Kidney (tissue), 14 donors: ENCODE data around the gene FANCM. TPM values are rescaled to one million over a fixed set of nuclear protein-coding genes. Genes with fewer than 3 reads are reported as not detected.

Experiments used
- DNase-seq, 5 donors: peaks; one replicate each; pipeline ENCODE4 v3.0.0-alpha.2; 2013 to 2020
- FAIRE-seq: peaks from 2 replicates; lab custom pipeline; 2012; peaks lifted over from hg19 to GRCh38; lab: Jason Lieb, UNC
- H3K27ac ChIP-seq, 2 donors: one replicate each; pipeline ENCODE4 v1.7.0; 2013; ENCODE audit warnings: low read depth in 2 of 2, low read length in 2 of 2, inconsistent platforms in 1 of 2
- H3K27me3 ChIP-seq: one replicate; pipeline ENCODE4 v1.7.1; 2013; ENCODE audit warnings: low read length, inconsistent platforms; ENCODE audit not compliant: control insufficient read depth, insufficient read depth
- H3K36me3 ChIP-seq, 3 donors: one replicate each; pipeline versions ENCODE4 v1.7.0 to v1.7.1; 2013; ENCODE audit warnings: low read length in 3 of 3, control low read depth in 1 of 3, inconsistent platforms in 1 of 3; ENCODE audit not compliant: insufficient read depth in 3 of 3, control insufficient read depth in 2 of 3
- H3K4me1 ChIP-seq, 3 donors: one replicate each; pipeline versions ENCODE4 v1.7.0 to v1.7.1; 2013; ENCODE audit warnings: low read length in 3 of 3, inconsistent platforms in 1 of 3, low read depth in 1 of 3; ENCODE audit not compliant: control insufficient read depth in 2 of 3, insufficient read depth in 2 of 3
- H3K4me3 ChIP-seq, 3 donors: one replicate each; pipeline versions ENCODE4 v1.7.0 to v1.8.1; 2013; ENCODE audit warnings: low read length in 3 of 3, control low read depth in 1 of 3, inconsistent platforms in 1 of 3
- H3K9ac ChIP-seq, 3 donors: one replicate each; pipeline versions ENCODE4 v1.7.0 to v1.7.1; 2013; ENCODE audit warnings: low read length in 3 of 3, control low read depth in 1 of 3, inconsistent platforms in 1 of 3
- H3K9me3 ChIP-seq, 3 donors: one replicate each; pipeline versions ENCODE4 v1.7.0 to v1.7.1; 2013; ENCODE audit warnings: low read length in 3 of 3, control low read depth in 1 of 3, inconsistent platforms in 1 of 3; ENCODE audit not compliant: control insufficient read depth in 2 of 3, insufficient read depth in 1 of 3
- CTCF ChIP-seq: IDR thresholded peaks from 3 replicates; pipeline ENCODE4 v1.5.1; 2012; ENCODE audit warnings: mild to moderate bottlenecking, moderate library complexity, borderline replicate concordance; ENCODE audit not compliant: insufficient read depth; ENCODE audit errors: extremely low read depth
- intact Hi-C: fragments of 100-400 bp; cut with DNase I; formaldehyde crosslinking; loops from one replicate; pipeline ENCODE4 v1.11.1; 2022
- polyA plus RNA-seq: library from polyadenylated mRNA; stranded (reverse); fragments of 350-450 nt; fragmentation: Illumina TruSeq; extraction: RNeasy Lipid Tissue Mini Kit (QIAGEN cat#74804); gene quantifications from one replicate; pipeline ENCODE4 v1.2.3, GENCODE V29; 2014; ENCODE audit warnings: low read depth, low replicate concordance; ENCODE audit not compliant: insufficient read depth
- total RNA-seq: library from RNA; stranded (reverse); fragmentation: NEBNext Ultra II Directional; extraction: Animal tissue kit (Norgen Biotek cat#: 25700); gene quantifications from one replicate; pipeline ENCODE4 v1.2.1, GENCODE V29; 2021
- donor health status: control.
- donor health status: control.
- donor health status: control.
- donor health status: control.
- donor health status: control.
- donor health status: DM: yes; HTN: yes; CAD: no.
- donor health status: Normal renal cell carcinoma (clear cell type).

The FANCM gene
- total and polyA plus RNA-seq, 2 donors from 2014 or later, result 2.6 to 6.4 TPM

- DNase-seq, result no peak
- Histone ChIP-seq H3K36me3 (peaks cover 2 to 16% (median 7%) of the 10 kb centered on the region in 3 donors), H3K27ac (no peak overlapping the region), H3K9ac (no peak overlapping the region), H3K4me1 (no peaks in the 10 kb centered on the region), H3K27me3 (no peaks in the 10 kb centered on the region), H3K4me3 (no peak overlapping the region), H3K9me3 (no peaks in the 10 kb centered on the region)
- FAIRE-seq, result no peak
- TF ChIP-seq CTCF, result no peak
- intact Hi-C loops, result no loop called here
These were observed 10.0 kb upstream of the FANCM start for GRCh38 chr14:45125754-45126153.

- Histone ChIP-seq H3K27ac (no peak overlapping the region), H3K9me3 (no peaks in the 10 kb centered on the region), H3K4me3 (no peak overlapping the region), H3K4me1 (no peaks in the 10 kb centered on the region), H3K9ac (no peak overlapping the region), H3K27me3 (no peaks in the 10 kb centered on the region), H3K36me3 (peaks cover under 1 to 4% (median 2%) of the 10 kb centered on the region in 3 donors)
- intact Hi-C loops, result no loop called here
- TF ChIP-seq CTCF, result no peak
- no peak for DNase-seq
- FAIRE-seq, result no peak
These were observed 6.6 kb upstream of the FANCM start for GRCh38 chr14:45128963-45129629.

GRCh38 chr14:45133683-45134050 is 2.1 kb upstream of the FANCM start:
- H3K9me3 ChIP-seq, result no peaks in the 10 kb centered on the region
- H3K4me1 ChIP-seq, result peaks cover 4 to 14% (median 6%) of the 10 kb centered on the region in 3 donors
- peaks cover 0 to 3% (median 0%) of the 10 kb centered on the region in 3 donors for H3K36me3 ChIP-seq
- no peak for TF ChIP-seq CTCF
- DNase-seq (peak in 1 of 5 donors; percentile 36), FAIRE-seq (no peak)
- intact Hi-C loops, result no loop called here
- peak overlapping the region; percentile 82 to 86 for H3K27ac ChIP-seq
- peak overlapping the region; percentile 68 to 93 (median 81) for H3K9ac ChIP-seq
- peak overlapping the region; percentile 84 to 96 (median 92) for H3K4me3 ChIP-seq
- H3K27me3 ChIP-seq, result no peaks in the 10 kb centered on the region
